Measurements from ENCODE around the gene PXT1.

Gene PXT1

GRCh38 chr6:36343109-36343680, 99.5 kb downstream of the PXT1 start:
- H3K4me3 ChIP-seq (ENCODE audit: control insufficient read depth in 1 of 7, extremely low read depth in 1 of 7, insufficient read depth in 4 of 7, low read depth in 2 of 7, low read length in 6 of 7), result no peak overlapping the region
- H3K27me3 ChIP-seq (replicated peaks in 2 of 5; ENCODE audit: control insufficient read depth in 4 of 5, insufficient read depth in 5 of 5, low read length in 4 of 5), result peaks cover 0 to 11% (median 5%) of the 10 kb centered on the region in 5 experiments
- H3K27ac ChIP-seq (ENCODE audit: insufficient read depth in 1 of 2, low read depth in 1 of 2, low read length in 2 of 2, poor library complexity in 1 of 2, severe bottlenecking in 2 of 2), result no peak overlapping the region
- POLR2A ChIA-PET, result no interaction called here
- no peaks in the 10 kb centered on the region for H3K36me3 ChIP-seq (ENCODE audit: control insufficient read depth in 4 of 4, insufficient read depth in 4 of 4, low read length in 3 of 4)
- CTCF ChIA-PET, result interaction anchor here (0.5 to 3.5 kb wide), 4 partner anchors 9 to 85 kb away, joined by 5 to 24 read pairs (median 6); no protein-coding TSS in a partner anchor
- H3K4me1 ChIP-seq (ENCODE audit: control extremely low read depth in 1 of 4, control insufficient read depth in 4 of 4, insufficient read depth in 4 of 4, low read length in 3 of 4), result peaks cover 0 to 3% (median 0%) of the 10 kb centered on the region in 4 experiments
- WGBS (ENCODE audit: insufficient coverage), result 69% methylated on average over 5 of the region's 5 CpGs
- H3K9me3 ChIP-seq (ENCODE audit: control extremely low read depth in 1 of 5, control insufficient read depth in 4 of 5, insufficient read depth in 2 of 5, low read depth in 1 of 5, low read length in 4 of 5), result no peaks in the 10 kb centered on the region
- no peak for DNase-seq

GRCh38 chr6:36340618-36341454, 101.8 kb downstream of the PXT1 start:
- peak overlapping the region in 3 of 7 experiments; percentile 6 to 43 (median 20) for H3K4me3 ChIP-seq (ENCODE audit: control insufficient read depth in 1 of 7, extremely low read depth in 1 of 7, insufficient read depth in 4 of 7, low read depth in 2 of 7, low read length in 6 of 7)
- DNase-seq, result peak; percentile 70 to 82 (median 79)
- POLR2A ChIA-PET, result no interaction called here
- H3K36me3 ChIP-seq (ENCODE audit: control insufficient read depth in 4 of 4, insufficient read depth in 4 of 4, low read length in 3 of 4), result no peaks in the 10 kb centered on the region
- peaks cover 0 to 3% (median 0%) of the 10 kb centered on the region in 4 experiments for H3K4me1 ChIP-seq (ENCODE audit: control extremely low read depth in 1 of 4, control insufficient read depth in 4 of 4, insufficient read depth in 4 of 4, low read length in 3 of 4)
- H3K9me3 ChIP-seq (ENCODE audit: control extremely low read depth in 1 of 5, control insufficient read depth in 4 of 5, insufficient read depth in 2 of 5, low read depth in 1 of 5, low read length in 4 of 5), result no peaks in the 10 kb centered on the region
- H3K27ac ChIP-seq (ENCODE audit: insufficient read depth in 1 of 2, low read depth in 1 of 2, low read length in 2 of 2, poor library complexity in 1 of 2, severe bottlenecking in 2 of 2), result no peak overlapping the region
- H3K27me3 ChIP-seq (replicated peaks in 2 of 5; ENCODE audit: control insufficient read depth in 4 of 5, insufficient read depth in 5 of 5, low read length in 4 of 5), result peaks cover 0 to 11% (median 5%) of the 10 kb centered on the region in 5 experiments
- WGBS (ENCODE audit: insufficient coverage), result 30% methylated on average over 28 of the region's 36 CpGs
- CTCF ChIA-PET, result interaction anchor here (0.9 to 3.5 kb wide), 24 partner anchors 8 to 123 kb away, joined by 3 to 24 read pairs (median 4); no protein-coding TSS in a partner anchor
